Esophagus (tissue), 2 donors: ENCODE measurements around the gene SRSF10. TPM values are rescaled to one million over a fixed set of nuclear protein-coding genes. Genes with fewer than 3 reads are reported as not detected.
"Not testable (repeated sequence)": the region's sequence is repeated elsewhere in the genome, so short reads cannot be mapped to it uniquely, and the experiment has no call there.

Source experiments
- H3K27ac ChIP-seq, 2 donors: one replicate each; pipeline ENCODE4 v1.5.1; 2013; ENCODE audit warnings: low read depth in 2 of 2, mild to moderate bottlenecking in 2 of 2, inconsistent platforms in 1 of 2, low read length in 1 of 2, moderate library complexity in 1 of 2
- H3K27me3 ChIP-seq, 2 donors: one replicate each; pipeline ENCODE4 v1.6.1; 2013; ENCODE audit warnings: low read length in 2 of 2, control low read depth in 1 of 2, mild to moderate bottlenecking in 1 of 2; ENCODE audit not compliant: insufficient read depth in 2 of 2, control insufficient read depth in 1 of 2
- H3K36me3 ChIP-seq, 2 donors: one replicate each; pipeline ENCODE4 v1.6.1; 2013; ENCODE audit warnings: low read length in 1 of 2; ENCODE audit not compliant: control insufficient read depth in 2 of 2, insufficient read depth in 2 of 2
- H3K4me1 ChIP-seq, 2 donors: one replicate each; pipeline ENCODE4 v1.6.1; 2013; ENCODE audit warnings: low read length in 1 of 2; ENCODE audit not compliant: control insufficient read depth in 2 of 2, insufficient read depth in 2 of 2
- H3K4me3 ChIP-seq, 2 donors: one replicate each; pipeline ENCODE4 v1.5.1; 2013; ENCODE audit warnings: low read length in 2 of 2, mild to moderate bottlenecking in 2 of 2, low read depth in 1 of 2, moderate library complexity in 1 of 2
- H3K9me3 ChIP-seq, 2 donors: one replicate each; pipeline ENCODE4 v1.6.1; 2013; ENCODE audit warnings: mild to moderate bottlenecking in 2 of 2, low read depth in 1 of 2, low read length in 1 of 2, moderate library complexity in 1 of 2; ENCODE audit not compliant: control insufficient read depth in 2 of 2, insufficient read depth in 1 of 2
- WGBS, 2 donors: extraction: QIAGEN DNeasy Blood & Tissue Kit; methylation state at CpG; one replicate each; pipeline ENCODE4 v1.1.7; 2013; 5-methylcytosine and 5-hydroxymethylcytosine counted together
- polyA plus RNA-seq, 2 donors: library from polyadenylated mRNA; stranded (reverse); fragments of 200-250 nt; gene quantifications; one replicate each; pipeline ENCODE4 v1.2.3, GENCODE V29; 2013
- donor health status: healthy with polysubstance abuse.
- donor health status: Bipolar disorder and iron deficiency.

Gene SRSF10
- polyA plus RNA-seq, 2 donors, result 42.3 to 57.9 TPM

DNA sequence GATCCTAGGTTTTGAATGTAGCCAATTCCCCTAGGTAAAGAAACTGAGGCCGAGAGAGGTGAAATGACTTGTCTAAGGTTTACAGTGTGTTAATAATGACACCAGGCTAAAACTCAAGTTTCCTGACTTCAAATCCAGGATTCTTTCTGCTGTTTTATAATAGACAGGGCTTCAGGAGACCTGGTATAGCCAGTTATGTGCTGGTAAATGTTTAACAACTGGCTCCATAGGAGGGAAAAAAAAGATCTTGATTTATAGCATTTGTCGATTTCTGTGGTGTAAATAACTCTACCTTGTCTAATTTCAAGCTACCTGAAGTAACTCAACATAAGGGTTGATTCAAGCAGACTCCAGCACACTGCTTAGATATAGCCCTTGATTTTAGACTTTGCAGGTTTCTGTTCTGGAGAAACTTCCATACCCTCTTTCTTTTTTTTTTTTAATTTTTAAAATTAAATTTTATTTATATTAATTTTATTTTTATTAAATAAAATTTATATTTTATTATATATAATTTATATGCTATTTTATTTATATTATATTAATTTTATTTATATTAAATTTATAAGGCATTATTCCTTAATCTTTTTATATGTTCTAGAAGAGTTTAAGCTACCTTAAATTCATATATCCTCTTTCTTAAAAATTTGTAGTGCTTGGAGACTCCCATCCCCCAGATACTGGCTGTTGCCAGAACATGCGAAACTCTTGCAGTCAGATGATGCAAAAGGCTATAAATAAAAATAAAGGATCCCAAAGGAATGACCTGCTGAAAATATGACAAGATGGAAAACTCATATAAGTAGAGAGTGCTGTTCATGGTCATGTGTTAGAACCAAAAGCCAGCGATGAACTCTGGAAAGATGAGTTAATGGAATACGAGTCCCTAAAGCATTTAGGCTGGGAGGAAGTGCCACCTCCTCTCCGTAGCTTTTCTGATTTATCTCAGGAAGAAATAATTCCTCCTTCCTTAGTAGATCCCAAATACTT is 35.4 kb upstream of the SRSF10 start:
- H3K4me3 ChIP-seq, result no peak overlapping the region
- peaks cover 0 to 4% of the 10 kb centered on the region in 2 donors for H3K4me1 ChIP-seq
- H3K27me3 ChIP-seq, result no peaks in the 10 kb centered on the region
- peak overlapping the region in 1 of 2 donors; percentile 5 for H3K27ac ChIP-seq
- 45 to 52% methylated on average over 6 of the region's 6 CpGs for WGBS, 2 donors
- no peaks in the 10 kb centered on the region for H3K9me3 ChIP-seq
- H3K36me3 ChIP-seq, result no peaks in the 10 kb centered on the region

GRCh38 chr1:24012878-24013277 is 32.8 kb upstream of the SRSF10 start:
- not testable (repeated sequence) for H3K4me3 ChIP-seq, H3K36me3 ChIP-seq, H3K9me3 ChIP-seq, H3K27me3 ChIP-seq, H3K27ac ChIP-seq, H3K4me1 ChIP-seq
- WGBS, 2 donors, result 95% methylated on average over 8 of the region's 8 CpGs

DNA sequence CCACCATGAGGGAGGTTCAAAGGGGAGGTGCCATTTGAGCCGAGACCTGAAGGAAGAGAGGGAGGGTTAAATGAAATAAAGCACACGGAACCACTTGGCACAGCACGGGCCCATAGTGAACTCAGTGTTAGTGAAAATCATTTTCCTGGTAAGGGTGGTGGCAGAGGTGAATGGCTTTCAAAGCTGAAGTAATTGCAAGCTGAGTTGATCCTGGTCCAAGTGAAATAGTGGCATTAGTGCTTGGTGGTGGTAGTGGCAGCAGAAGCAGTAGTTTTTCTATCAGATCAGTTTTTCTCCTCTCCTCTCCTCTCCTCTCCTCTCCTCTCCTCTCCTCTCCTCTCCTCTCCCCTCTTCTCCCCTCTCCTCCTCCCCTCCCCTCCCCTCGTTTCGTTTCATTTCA is 30.5 kb upstream of the SRSF10 start:
- 41 to 66% methylated on average over 3 of the region's 5 CpGs for WGBS, 2 donors
- Histone ChIP-seq H3K27me3 (no peaks in the 10 kb centered on the region), H3K27ac (no peak overlapping the region)

DNA sequence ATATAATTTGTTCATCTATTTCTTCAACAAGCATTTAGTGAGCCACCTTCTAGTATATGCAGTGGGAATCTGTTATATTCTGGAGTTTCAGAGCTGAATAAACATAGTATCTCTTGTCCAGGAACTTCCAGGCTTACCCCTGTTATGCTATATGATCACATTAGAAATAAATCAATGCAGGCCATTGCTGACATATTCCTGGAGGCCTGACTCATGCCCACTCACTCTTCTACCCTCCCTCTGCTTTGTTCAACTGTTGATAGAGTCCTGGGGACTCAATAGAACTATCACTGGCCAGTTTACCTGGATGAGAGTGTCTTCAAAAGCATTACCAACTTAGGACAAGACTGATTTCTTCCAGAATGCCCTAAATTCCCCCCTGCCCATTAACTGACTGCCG is 29.3 kb upstream of the SRSF10 start:
- 90 to 93% methylated on average over 1 of the region's 1 CpG for WGBS, 2 donors
- no peak overlapping the region for H3K27ac ChIP-seq
- H3K4me1 ChIP-seq, result no peaks in the 10 kb centered on the region
- no peak overlapping the region for H3K4me3 ChIP-seq
- no peaks in the 10 kb centered on the region for H3K9me3 ChIP-seq
- H3K36me3 ChIP-seq, result no peaks in the 10 kb centered on the region
- no peaks in the 10 kb centered on the region for H3K27me3 ChIP-seq

More for the DNA sequence above, 30.5 kb upstream of the SRSF10 start:
- H3K9me3 ChIP-seq, result no peaks in the 10 kb centered on the region
- no peaks in the 10 kb centered on the region for H3K4me1 ChIP-seq
- no peak overlapping the region for H3K4me3 ChIP-seq
- H3K36me3 ChIP-seq, result no peaks in the 10 kb centered on the region

- H3K4me3 ChIP-seq, H3K27me3 ChIP-seq, H3K4me1 ChIP-seq, H3K36me3 ChIP-seq, H3K9me3 ChIP-seq, H3K27ac ChIP-seq: not testable (repeated sequence)
- 26 to 54% methylated on average over 2 to 3 of the region's 3 CpGs for WGBS, 2 donors
Measured at GRCh38 chr1:24008574-24009184, 28.6 kb upstream of the SRSF10 start.

DNA sequence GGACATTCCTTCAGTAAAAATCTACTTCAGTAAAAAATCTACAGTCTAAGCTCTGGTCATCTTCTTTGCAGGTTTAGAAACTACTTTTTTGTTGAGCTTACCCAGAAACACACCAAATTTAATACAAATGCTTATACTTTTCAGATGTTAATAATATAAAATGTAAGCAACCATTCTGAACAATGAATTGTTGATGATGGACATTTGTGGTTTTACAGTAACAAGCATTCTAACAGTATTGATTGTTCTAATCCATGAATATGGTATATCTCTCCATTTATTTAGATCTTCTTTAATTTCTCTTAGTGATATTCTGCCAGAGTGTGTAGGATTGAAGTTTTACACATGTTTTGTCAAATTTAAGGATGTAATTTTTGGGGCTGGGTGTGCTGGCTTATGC is 27.0 kb upstream of the SRSF10 start:
- no peak overlapping the region for H3K4me3 ChIP-seq
- H3K27ac ChIP-seq, result no peak overlapping the region
- H3K9me3 ChIP-seq, result no peaks in the 10 kb centered on the region
- no peaks in the 10 kb centered on the region for H3K27me3 ChIP-seq
- H3K36me3 ChIP-seq, result no peaks in the 10 kb centered on the region
- no peaks in the 10 kb centered on the region for H3K4me1 ChIP-seq

DNA sequence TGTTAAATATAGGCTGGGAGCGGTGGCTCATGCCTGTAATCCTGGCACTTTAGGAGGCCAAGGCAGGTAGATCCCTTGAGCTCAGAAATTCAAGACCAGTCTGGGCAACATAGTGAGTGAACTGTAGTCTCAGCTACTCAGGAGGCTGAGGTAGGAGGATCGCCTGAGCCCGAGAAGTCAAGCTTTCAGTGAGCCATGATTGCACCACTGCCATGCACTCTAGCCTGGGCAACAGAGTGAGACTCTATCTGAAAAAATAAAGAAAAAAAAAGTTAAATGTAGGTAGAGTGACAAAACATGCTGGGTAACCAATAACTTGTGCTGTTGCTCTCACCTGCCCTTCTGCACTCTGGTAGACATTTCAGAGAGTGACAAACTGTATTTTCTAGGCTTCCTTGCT is 25.0 kb upstream of the SRSF10 start:
- H3K27me3 ChIP-seq, result no peaks in the 10 kb centered on the region
- H3K4me3 ChIP-seq, result no peak overlapping the region
- no peak overlapping the region for H3K27ac ChIP-seq
- no peaks in the 10 kb centered on the region for H3K36me3 ChIP-seq
- 95 to 98% methylated on average over 3 of the region's 3 CpGs for WGBS, 2 donors
- H3K9me3 ChIP-seq, result no peaks in the 10 kb centered on the region
- H3K4me1 ChIP-seq, result no peaks in the 10 kb centered on the region

DNA sequence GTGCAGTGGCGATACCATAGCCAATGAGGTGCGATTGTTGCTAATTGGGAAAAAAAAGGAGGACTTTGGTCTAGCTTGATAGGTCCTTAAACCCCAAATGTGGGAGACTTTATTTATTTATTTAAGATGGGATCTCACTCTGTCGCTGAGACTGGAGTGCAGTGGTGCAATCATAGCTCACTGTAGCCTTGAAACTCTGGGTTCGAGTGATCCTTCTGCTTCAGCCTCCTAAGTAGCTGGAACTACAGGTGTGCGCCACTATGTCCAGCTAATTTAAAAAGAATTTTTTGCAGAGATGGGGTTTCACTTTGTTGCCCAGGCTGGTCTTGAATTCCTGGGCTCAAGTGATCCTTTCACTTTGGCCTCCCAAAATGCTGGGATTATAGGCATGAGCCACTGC is 24.0 kb upstream of the SRSF10 start:
- Histone ChIP-seq H3K9me3 (no peaks in the 10 kb centered on the region), H3K27me3 (no peaks in the 10 kb centered on the region), H3K36me3 (no peaks in the 10 kb centered on the region), H3K4me3 (no peak overlapping the region), H3K27ac (no peak overlapping the region), H3K4me1 (no peaks in the 10 kb centered on the region)
- WGBS, 2 donors, result 86 to 95% methylated on average over 5 of the region's 5 CpGs

DNA sequence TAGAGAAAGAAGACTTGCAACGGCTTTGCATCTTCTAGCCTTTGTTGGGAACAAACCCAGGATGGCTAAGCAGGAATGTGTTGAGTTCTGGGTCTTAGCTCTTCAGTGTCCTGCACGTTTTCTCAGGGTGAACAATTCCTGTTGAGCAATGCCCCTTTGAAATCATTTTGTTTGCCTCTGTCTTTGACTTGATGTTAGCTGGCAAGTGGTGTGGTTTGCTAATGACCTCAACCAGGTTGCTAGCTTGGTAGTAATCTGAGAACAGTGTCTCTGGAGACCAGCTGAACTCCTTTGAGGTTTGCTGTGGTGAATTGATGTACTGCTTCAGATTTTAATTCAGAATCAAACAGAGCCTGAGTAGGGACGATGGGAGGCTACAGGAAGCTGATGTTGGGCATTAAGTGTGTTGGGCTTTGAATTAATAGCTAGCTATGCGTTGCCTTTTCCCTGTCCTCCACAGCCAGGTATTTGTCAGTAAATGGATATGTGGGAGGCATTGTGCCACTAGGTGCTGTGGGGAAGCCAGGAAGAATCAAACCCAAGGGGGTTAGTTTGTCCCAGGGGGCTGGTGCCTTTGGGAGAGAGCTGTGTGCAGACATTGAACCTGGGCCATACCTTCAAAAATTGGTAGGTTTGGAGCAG is 23.3 kb upstream of the SRSF10 start:
- Histone ChIP-seq H3K36me3 (no peaks in the 10 kb centered on the region), H3K4me1 (no peaks in the 10 kb centered on the region), H3K27me3 (no peaks in the 10 kb centered on the region), H3K9me3 (no peaks in the 10 kb centered on the region), H3K4me3 (no peak overlapping the region), H3K27ac (no peak overlapping the region)
- WGBS, 2 donors, result 38 to 48% methylated on average over 4 of the region's 4 CpGs
